H1 (cell line): Measurements from ENCODE around the gene CD226. TPM values are rescaled to one million over a fixed set of nuclear protein-coding genes. Genes with fewer than 3 reads are reported as not detected.

ENCODE experiments used
- CTCF ChIA-PET: fragments of 300-600 bp; sonication (Branson Sonifier 250); formaldehyde crosslinking; loops from one replicate; lab custom pipeline; 2021; ENCODE audit not compliant: partially characterized antibody; lab: Charles Lee
- POLR2A ChIA-PET: fragments of 300-600 bp; sonication (Branson Sonifier 250); formaldehyde crosslinking; loops from one replicate; lab custom pipeline; 2021; ENCODE audit warnings: inconsistent platforms; ENCODE audit not compliant: partially characterized antibody; lab: Charles Lee
- DNase-seq, 2 experiments: peaks; one replicate each; pipeline versions ENCODE4 v3.0.0 to v3.0.0-alpha.2; 2010 to 2022; ENCODE audit warnings: low spot score in 2 of 2, low read depth in 1 of 2, mixed read lengths in 1 of 2
- FAIRE-seq: peaks from 2 replicates; lab custom pipeline; 2011; peaks lifted over from hg19 to GRCh38; lab: Jason Lieb, UNC
- H2AFZ ChIP-seq: 2 replicates; pipeline ENCODE4 v1.8.1; 2012; ENCODE audit warnings: low read length, inconsistent platforms
- H2AK5ac ChIP-seq: 2 replicates; pipeline ENCODE4 v1.6.1; 2013; ENCODE audit warnings: low read depth, low read length
- H2BK120ac ChIP-seq: replicated peaks from 2 replicates; pipeline ENCODE3; 2013; ENCODE audit warnings: low read depth, low read length, inconsistent platforms
- H2BK12ac ChIP-seq: 2 replicates; pipeline ENCODE4 v1.6.1; 2013; ENCODE audit warnings: low read depth, low read length
- H2BK15ac ChIP-seq: 2 replicates; pipeline ENCODE4 v1.6.1; 2013; ENCODE audit warnings: low read length
- H2BK20ac ChIP-seq: 2 replicates; pipeline ENCODE4 v1.6.1; 2013; ENCODE audit warnings: low read length
- H2BK5ac ChIP-seq: 2 replicates; pipeline ENCODE4 v1.6.1; 2013; ENCODE audit warnings: low read depth, low read length
- H3K14ac ChIP-seq: 2 replicates; pipeline ENCODE4 v1.6.1; 2013; ENCODE audit warnings: inconsistent platforms; ENCODE audit not compliant: insufficient read length
- H3K18ac ChIP-seq: 2 replicates; pipeline ENCODE4 v1.6.1; 2013; ENCODE audit warnings: low read length; ENCODE audit errors: extremely low read depth
- H3K23ac ChIP-seq: 2 replicates; pipeline ENCODE4 v1.6.1; 2013; ENCODE audit warnings: inconsistent platforms; ENCODE audit not compliant: insufficient read length
- H3K23me2 ChIP-seq: 2 replicates; pipeline ENCODE4 v1.6.1; 2013; ENCODE audit warnings: low read depth, low read length
- H3K27ac ChIP-seq: 2 replicates; pipeline ENCODE4 v1.6.1; 2011; ENCODE audit warnings: low read depth, low read length, inconsistent platforms
- H3K27me3 ChIP-seq, 4 experiments: replicated peaks in 1 of 4; 1 replicate in 1 of 4; 2 replicates in 3 of 4; pipeline versions ENCODE4 v1.6.1 to v1.8.1; 2011 to 2013; ENCODE audit warnings: low read length in 3 of 4, mild to moderate bottlenecking in 3 of 4, inconsistent platforms in 2 of 4, mixed read lengths in 2 of 4, moderate library complexity in 1 of 4; ENCODE audit not compliant: control insufficient read depth in 3 of 4, insufficient read depth in 3 of 4; ENCODE audit errors: extremely low read depth in 1 of 4
- H3K36me3 ChIP-seq, 4 experiments: 2 replicates each; pipeline versions ENCODE4 v1.6.1 to v1.8.1; 2011 to 2013; ENCODE audit warnings: mild to moderate bottlenecking in 4 of 4, low read length in 3 of 4, moderate library complexity in 2 of 4, control low read depth in 1 of 4, inconsistent platforms in 1 of 4; ENCODE audit not compliant: insufficient read depth in 4 of 4, control insufficient read depth in 2 of 4
- H3K4ac ChIP-seq: replicated peaks from 2 replicates; pipeline ENCODE3; 2013; ENCODE audit warnings: low read length, low read depth, mixed read lengths, inconsistent platforms; ENCODE audit not compliant: insufficient read length
- H3K4me1 ChIP-seq, 4 experiments: replicated peaks in 1 of 4; 1 replicate in 1 of 4; 2 replicates in 3 of 4; pipeline versions ENCODE4 v1.6.1 to v1.8.1; 2011 to 2013; ENCODE audit warnings: low read length in 3 of 4, inconsistent platforms in 2 of 4, mixed read lengths in 1 of 4; ENCODE audit not compliant: insufficient read depth in 4 of 4, control insufficient read depth in 3 of 4
- H3K4me2 ChIP-seq, 2 experiments: 2 replicates each; pipeline versions ENCODE4 v1.6.1 to v1.8.1; 2011 to 2013; ENCODE audit warnings: low read depth in 2 of 2, low read length in 2 of 2, control low read depth in 1 of 2, inconsistent platforms in 1 of 2, mild to moderate bottlenecking in 1 of 2; ENCODE audit not compliant: insufficient read depth in 1 of 2
- H3K4me3 ChIP-seq, 4 experiments: fragments of 200-600, 300-600 bp in 1 of 4; sonication (generic), shearing (Covaris generic), sonication (Bioruptor Twin) in 1 of 4; 2 replicates each; pipeline versions ENCODE4 v1.5.1 to v1.8.1; 2011 to 2016; ENCODE audit warnings: low read length in 4 of 4, low read depth in 3 of 4, control low read depth in 2 of 4, inconsistent platforms in 2 of 4, mild to moderate bottlenecking in 2 of 4, mixed read lengths in 1 of 4, moderate library complexity in 1 of 4; ENCODE audit not compliant: insufficient read depth in 2 of 4; ENCODE audit errors: extremely low read depth in 1 of 4
- H3K56ac ChIP-seq: replicated peaks from 2 replicates; pipeline ENCODE3; 2013; ENCODE audit warnings: low read depth, mild to moderate bottlenecking, mixed read lengths, low read length, inconsistent platforms; ENCODE audit not compliant: insufficient read length
- H3K79me1 ChIP-seq: 2 replicates; pipeline ENCODE4 v1.6.1; 2013; ENCODE audit warnings: low read depth, low read length, control low read depth
- H3K79me2 ChIP-seq, 2 experiments: 2 replicates each; pipeline versions ENCODE4 v1.6.1 to v1.8.1; 2012 to 2013; ENCODE audit warnings: low read length in 2 of 2, mild to moderate bottlenecking in 2 of 2, inconsistent platforms in 1 of 2; ENCODE audit not compliant: insufficient read depth in 2 of 2, control insufficient read depth in 1 of 2
- H3K9ac ChIP-seq, 4 experiments: replicated peaks in 1 of 4; 1 replicate in 1 of 4; 2 replicates in 3 of 4; pipeline versions ENCODE4 v1.6.1 to v1.8.1; 2011 to 2013; ENCODE audit warnings: low read depth in 3 of 4, low read length in 3 of 4, control low read depth in 2 of 4, mild to moderate bottlenecking in 2 of 4, moderate library complexity in 2 of 4, inconsistent platforms in 1 of 4; ENCODE audit errors: extremely low read depth in 1 of 4
- H3K9me3 ChIP-seq, 2 experiments: 2 replicates each; pipeline versions ENCODE4 v1.6.1 to v1.8.1; 2012 to 2013; ENCODE audit warnings: mild to moderate bottlenecking in 2 of 2, moderate library complexity in 2 of 2, control low read depth in 1 of 2, inconsistent platforms in 1 of 2, low read depth in 1 of 2, low read length in 1 of 2, mixed read lengths in 1 of 2; ENCODE audit not compliant: insufficient read depth in 2 of 2
- H4K20me1 ChIP-seq, 2 experiments: replicated peaks in 1 of 2; 2 replicates each; pipeline versions ENCODE3 to v1.8.1; 2011 to 2013; ENCODE audit warnings: inconsistent platforms in 2 of 2, low read length in 2 of 2, mild to moderate bottlenecking in 1 of 2; ENCODE audit not compliant: insufficient read depth in 2 of 2, control insufficient read depth in 1 of 2
- H4K5ac ChIP-seq: 2 replicates; pipeline ENCODE4 v1.6.1; 2013; ENCODE audit warnings: low read length, low read depth, mixed read lengths, inconsistent platforms; ENCODE audit not compliant: insufficient read length
- H4K8ac ChIP-seq: 2 replicates; pipeline ENCODE4 v1.8.0; 2013; ENCODE audit warnings: mild to moderate bottlenecking, moderate library complexity, low read length, inconsistent platforms; ENCODE audit not compliant: insufficient read depth; ENCODE audit errors: extremely low read depth
- H4K91ac ChIP-seq: replicated peaks from 2 replicates; pipeline ENCODE3; 2013; ENCODE audit warnings: low read length, mixed read lengths, inconsistent platforms; ENCODE audit not compliant: insufficient read length
- CTCF ChIP-seq, 3 experiments: IDR thresholded peaks; 1 replicate in 2 of 3; 2 replicates in 1 of 3; pipeline versions ENCODE4 v1.5.1 to v1.6.1; 2011; ENCODE audit warnings: low read length in 3 of 3, mild to moderate bottlenecking in 3 of 3, inconsistent platforms in 2 of 3, low read depth in 1 of 3, moderate library complexity in 1 of 3; ENCODE audit not compliant: insufficient read depth in 1 of 3; ENCODE audit errors: control extremely low read depth in 1 of 3
- FOSL1 ChIP-seq: IDR thresholded peaks from 2 replicates; pipeline ENCODE4 v1.6.1; 2011; ENCODE audit warnings: mild to moderate bottlenecking, low read depth, low read length, moderate library complexity; ENCODE audit not compliant: insufficient read depth
- KDM1A ChIP-seq: fragments of 200-600, 300-600 bp; sonication (generic); IDR thresholded peaks from 2 replicates; pipeline ENCODE4 v1.7.1; 2016; ENCODE audit warnings: mild to moderate bottlenecking, low read length, borderline replicate concordance
- RAD21 ChIP-seq, 2 experiments: IDR thresholded peaks in 1 of 2; conservative IDR thresholded peaks in 1 of 2; 2 replicates each; pipeline ENCODE4 v1.6.1; 2011; ENCODE audit warnings: low read depth in 2 of 2, low read length in 2 of 2, improper control_type of control experiment in 1 of 2, inconsistent platforms in 1 of 2, mild to moderate bottlenecking in 1 of 2, moderate library complexity in 1 of 2
- WGBS, 2 experiments: shearing (Covaris generic) in 1 of 2; methylation state at CpG; one replicate each; pipeline versions ENCODE4 v1.1.6 to v1.1.7; 2013 to 2015; ENCODE audit warnings: low lambda C conversion rate in 2 of 2, mixed read lengths in 2 of 2, inconsistent platforms in 1 of 2, low coverage in 1 of 2, missing lambda C conversion rate in 1 of 2; ENCODE audit not compliant: insufficient replicate concordance in 2 of 2, insufficient coverage in 1 of 2, insufficient read length in 1 of 2; ENCODE audit errors: extremely low coverage in 1 of 2, missing lambda C conversion rate in 1 of 2; 5-methylcytosine and 5-hydroxymethylcytosine counted together
- polyA plus RNA-seq, 7 experiments: library from polyadenylated mRNA; depleted of rRNA in 3 of 7; stranded (reverse) in 5 of 7; unstranded in 2 of 7; fragments of >200 nt in 5 of 7; fragments of 200-250 nt in 2 of 7; gene quantifications; 1 replicate in 5 of 7; 2 replicates in 1 of 7; 4 replicates in 1 of 7; pipeline versions ENCODE4 v1.2.1 to v1.2.3, GENCODE V29; 2011 to 2013; ENCODE audit warnings: missing spikeins in 2 of 7, mixed read lengths in 2 of 7
- total RNA-seq: library from RNA; stranded (reverse); fragmentation: NEBNext Ultra II Directional; extraction: Animal tissue kit (Norgen Biotek cat#: 25700); gene quantifications from 2 replicates; pipeline ENCODE4 v1.2.1, GENCODE V29; 2021

The CD226 gene
- total and polyA plus RNA-seq, 2 of the 8 experiments (the other 6 are each of a cell fraction or from before 2014, with no cell fraction given), result not detected

DNA sequence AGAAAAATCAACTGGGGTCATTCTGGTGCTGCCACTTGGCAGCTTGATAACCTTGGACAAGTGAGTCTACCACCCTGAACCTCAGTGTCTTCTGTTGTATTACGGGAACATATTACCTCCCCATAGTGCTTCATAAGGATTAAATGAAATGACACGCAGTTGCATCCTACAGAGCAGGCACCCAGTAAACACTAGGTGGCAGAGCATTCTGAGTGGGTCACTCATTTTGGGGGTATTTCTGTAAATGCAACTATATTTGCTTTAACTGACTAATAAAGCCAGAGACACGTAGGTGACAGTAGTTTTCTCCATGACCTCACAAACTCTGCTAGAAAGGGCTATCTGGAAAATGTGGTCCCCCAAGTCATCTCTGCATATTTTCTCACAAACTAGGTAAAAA lies 4.7 kb downstream of the CD226 start:
- Histone ChIP-seq H3K9ac (no peak overlapping the region), H3K4ac (no peak overlapping the region), H3K27me3 (no peaks in the 10 kb centered on the region), H3K23me2 (no peaks in the 10 kb centered on the region), H4K8ac (no peak overlapping the region), H3K56ac (no peak overlapping the region), H4K5ac (no peak overlapping the region), H3K9me3 (no peaks in the 10 kb centered on the region), H3K18ac (no peak overlapping the region), H4K91ac (no peak overlapping the region), H3K23ac (no peak overlapping the region), H3K4me2 (no peak overlapping the region), H4K20me1 (no peaks in the 10 kb centered on the region), H2AFZ (no peak overlapping the region), H3K79me2 (no peaks in the 10 kb centered on the region), H2BK12ac (no peak overlapping the region), H2BK5ac (no peak overlapping the region), H2BK15ac (no peak overlapping the region), H3K4me3 (no peak overlapping the region), H3K4me1 (peaks cover 0 to 5% (median 0%) of the 10 kb centered on the region in 4 experiments; a peak in 1 of 7 replicates), H3K36me3 (no peaks in the 10 kb centered on the region), H3K79me1 (no peaks in the 10 kb centered on the region), H3K27ac (no peak overlapping the region), H2BK20ac (no peak overlapping the region), H2BK120ac (no peak overlapping the region), H3K14ac (no peak overlapping the region), H2AK5ac (no peak overlapping the region)
- CTCF ChIA-PET, result interaction anchor here (0.6 to 1.4 kb wide), 2 partner anchors 9 to 25 kb away, joined by 3 read pairs; no protein-coding TSS in a partner anchor
- POLR2A ChIA-PET, result no interaction called here
- DNase-seq (no peak), FAIRE-seq (no peak)
- peak in 1 of 3 experiments; percentile 48; a peak in 1 of 4 replicates for TF ChIP-seq CTCF (IDR thresholded peaks at IDR 0.05; ENCODE audit: control extremely low read depth in 1 of 3, insufficient read depth in 1 of 3, low read depth in 1 of 3, low read length in 3 of 3)
- TF ChIP-seq FOSL1, result no peak
- peak; percentile 24 to 42; a peak in 2 of 4 replicates for TF ChIP-seq RAD21 (IDR thresholded peaks at IDR 0.05 in 1 of 2, conservative IDR thresholded peaks at IDR 0.05 in 1 of 2; ENCODE audit: low read depth in 2 of 2, low read length in 2 of 2)
- no peak for TF ChIP-seq KDM1A
- 89% methylated on average over 3 of the region's 3 CpGs; no CpG with 5 or more reads in 1 of the 2 experiments for WGBS, 2 experiments
